HCT116 (cell line): Measurements from ENCODE around the gene SUMO3. TPM values are rescaled to one million over a fixed set of nuclear protein-coding genes. Genes with fewer than 3 reads are reported as not detected.

Source experiments
- ATAC-seq: fragments of 200-7000 bp; cut with Tn5 transposase; 2 replicates; pipeline ENCODE4 v1.9.1; 2020; ENCODE audit warnings: mild to moderate bottlenecking, moderate library complexity
- BruUV-seq: library from RNA; stranded (reverse); fragments of 400-500 nt; replicated peaks from 2 replicates; lab custom pipeline; 2021; lab: Mats Ljungman, UMichigan
- CTCF ChIA-PET: fragments of 300-600 bp; sonication (Branson Sonifier 250); formaldehyde crosslinking; loops from one replicate; lab custom pipeline; 2021; ENCODE audit warnings: antibody characterized with exemption; lab: Charles Lee
- POLR2A ChIA-PET: fragments of 300-600, 350-600 bp; sonication (Branson Sonifier 250); formaldehyde crosslinking; loops from one replicate; lab custom pipeline; 2021; ENCODE audit warnings: antibody characterized with exemption; lab: Charles Lee
- RAD21 ChIA-PET, 2 experiments: fragments of 300-600 bp; sonication (Branson Sonifier 250); formaldehyde crosslinking; loops; one replicate each; lab custom pipeline; 2023; ENCODE audit warnings: low total read pairs in 2 of 2; ENCODE audit not compliant: uncharacterized antibody in 2 of 2, unreplicated experiment in 2 of 2, low non-redundant PET in 1 of 2; lab: Charles Lee
- DNase-seq: peaks from one replicate; pipeline ENCODE4 v3.0.0-alpha.2; 2010; ENCODE audit warnings: low read depth, low spot score
- H2AFZ ChIP-seq: fragments of 200-600 bp; shearing (Covaris generic), sonication (generic); 2 replicates; pipeline ENCODE4 v1.6.1; 2017; ENCODE audit warnings: low read depth, mixed run types, mixed read lengths, antibody characterized with exemption, low read length; ENCODE audit not compliant: poor library complexity, severe bottlenecking
- H3K27ac ChIP-seq: 2 replicates; pipeline ENCODE4 v1.5.1; 2012; ENCODE audit warnings: low read depth, low read length
- H3K27me3 ChIP-seq: fragments of 200-600 bp; sonication (generic); 2 replicates; pipeline ENCODE4 v1.6.1; 2016; ENCODE audit warnings: mixed run types, low read length, mixed read lengths; ENCODE audit not compliant: insufficient read depth
- H3K36me3 ChIP-seq, 2 experiments: fragments of 200-500 bp in 1 of 2; fragments of 200-600 bp in 1 of 2; sonication (Bioruptor generic) in 1 of 2; sonication (generic) in 1 of 2; 2 replicates each; pipeline versions ENCODE4 v1.5.1 to v1.6.1; 2014 to 2016; ENCODE audit warnings: low read length in 2 of 2, inconsistent platforms in 1 of 2, mixed read lengths in 1 of 2, mixed run types in 1 of 2; ENCODE audit not compliant: insufficient read depth in 2 of 2, control insufficient read depth in 1 of 2
- H3K4me1 ChIP-seq, 2 experiments: fragments of 200-600 bp in 1 of 2; sonication (generic) in 1 of 2; 2 replicates each; pipeline versions ENCODE4 v1.5.1 to v1.6.1; 2012 to 2017; ENCODE audit warnings: low read length in 2 of 2, inconsistent platforms in 1 of 2, mild to moderate bottlenecking in 1 of 2, mixed read lengths in 1 of 2, mixed run types in 1 of 2, moderate library complexity in 1 of 2; ENCODE audit not compliant: insufficient read depth in 2 of 2, control insufficient read depth in 1 of 2
- H3K4me2 ChIP-seq: fragments of 200-600 bp; sonication (generic); 2 replicates; pipeline ENCODE4 v1.6.1; 2017; ENCODE audit warnings: mixed run types, low read length, mixed read lengths
- H3K4me3 ChIP-seq, 2 experiments: fragments of 200-600 bp in 1 of 2; sonication (generic) in 1 of 2; replicated peaks in 1 of 2; 2 replicates each; pipeline ENCODE4 v1.5.1; 2011 to 2016; ENCODE audit warnings: low read length in 2 of 2, control low read depth in 1 of 2, low read depth in 1 of 2, mild to moderate bottlenecking in 1 of 2, mixed read lengths in 1 of 2, mixed run types in 1 of 2
- H3K79me2 ChIP-seq: fragments of 200-600 bp; sonication (generic); 2 replicates; pipeline ENCODE4 v1.6.1; 2017; ENCODE audit warnings: mild to moderate bottlenecking, mixed run types, low read length, moderate library complexity, mixed read lengths; ENCODE audit not compliant: insufficient read depth
- H3K9ac ChIP-seq: fragments of 200-600 bp; sonication (generic); 2 replicates; pipeline ENCODE4 v1.6.1; 2016; ENCODE audit warnings: low read length, mixed read lengths
- H3K9me2 ChIP-seq: fragments of 200-600 bp; sonication (generic), shearing (Covaris generic); 2 replicates; pipeline ENCODE4 v1.6.1; 2017; ENCODE audit warnings: mixed run types, mild to moderate bottlenecking, moderate library complexity; ENCODE audit not compliant: insufficient read depth
- H3K9me3 ChIP-seq, 2 experiments: fragments of 200-500 bp in 1 of 2; fragments of 200-600 bp in 1 of 2; sonication (Bioruptor generic) in 1 of 2; sonication (generic) in 1 of 2; 2 replicates each; pipeline ENCODE4 v1.6.1; 2014 to 2017; ENCODE audit warnings: low read length in 2 of 2, mixed read lengths in 2 of 2, inconsistent platforms in 1 of 2, low read depth in 1 of 2, mild to moderate bottlenecking in 1 of 2, mixed run types in 1 of 2, moderate library complexity in 1 of 2; ENCODE audit not compliant: control insufficient read depth in 1 of 2, insufficient read depth in 1 of 2
- H4K20me1 ChIP-seq: fragments of 200-600 bp; sonication (generic), shearing (Covaris generic); 2 replicates; pipeline ENCODE4 v1.6.1; 2017; ENCODE audit warnings: mixed run types, mild to moderate bottlenecking, moderate library complexity; ENCODE audit not compliant: insufficient read depth
- CBX3 ChIP-seq: IDR thresholded peaks from 2 replicates; pipeline ENCODE4 v1.6.1; 2012; ENCODE audit warnings: low read depth
- CEBPB ChIP-seq: IDR thresholded peaks from 2 replicates; pipeline ENCODE4 v1.6.1; 2012; ENCODE audit warnings: low read depth
- EZH2 ChIP-seq: fragments of 200-600 bp; sonication (generic); IDR thresholded peaks from 2 replicates; pipeline ENCODE4 v1.6.1; 2017; ENCODE audit warnings: antibody characterized with exemption, mixed run types
- FOSL1 ChIP-seq: IDR thresholded peaks from 2 replicates; pipeline ENCODE4 v1.6.1; 2012; ENCODE audit warnings: low read depth
- JUND ChIP-seq: IDR thresholded peaks from 2 replicates; pipeline ENCODE4 v1.6.1; 2012
- POLR2A ChIP-seq: IDR thresholded peaks from 2 replicates; pipeline ENCODE4 v1.7.0; 2011; ENCODE audit warnings: borderline replicate concordance; ENCODE audit not compliant: insufficient read depth, insufficient read length; ENCODE audit errors: extremely low read depth
- POLR2AphosphoS5 ChIP-seq: IDR thresholded peaks from 2 replicates; pipeline ENCODE4 v1.6.1; 2011; ENCODE audit warnings: mild to moderate bottlenecking, low read depth, low read length, moderate library complexity
- SIN3A ChIP-seq: IDR thresholded peaks from 2 replicates; pipeline ENCODE4 v1.6.1; 2012; ENCODE audit warnings: low read depth
- SP1 ChIP-seq: IDR thresholded peaks from 2 replicates; pipeline ENCODE4 v1.6.1; 2012; ENCODE audit warnings: low read depth
- SRF ChIP-seq: IDR thresholded peaks from 2 replicates; pipeline ENCODE4 v1.6.1; 2012; ENCODE audit warnings: low read depth
- TCF7L2 ChIP-seq: IDR thresholded peaks from 2 replicates; pipeline ENCODE4 v1.7.0; 2011; ENCODE audit warnings: borderline replicate concordance, inconsistent platforms; ENCODE audit not compliant: insufficient read depth, insufficient read length; ENCODE audit errors: extremely low read depth
- YY1 ChIP-seq: IDR thresholded peaks from 2 replicates; pipeline ENCODE4 v1.6.1; 2011; ENCODE audit warnings: low read length, low read depth, moderate library complexity, mild to moderate bottlenecking; ENCODE audit not compliant: insufficient replicate concordance; ENCODE audit errors: extremely low read depth
- intact Hi-C: fragments of 100-400 bp; cut with micrococcal nuclease; formaldehyde crosslinking; loops from 2 replicates; pipeline ENCODE4 v1.10.0; 2022
- total RNA-seq: library from RNA; stranded (reverse); gene quantifications from one replicate; pipeline ENCODE4 v1.2.1, GENCODE V29; 2021; ENCODE audit not compliant: unreplicated experiment
- TF ChIP-seq, protein P1 (sequence below), 3 experiments: fragments of 200-600 bp in 1 of 3; sonication (generic) in 1 of 3; IDR thresholded peaks in 2 of 3; conservative IDR thresholded peaks in 1 of 3; 2 replicates each; pipeline ENCODE4 v1.5.1; 2012 to 2017; ENCODE audit warnings: low read depth in 2 of 3, low read length in 2 of 3, antibody characterized with exemption in 1 of 3, borderline replicate concordance in 1 of 3, control low read depth in 1 of 3, mild to moderate bottlenecking in 1 of 3, mixed read lengths in 1 of 3, mixed run types in 1 of 3, moderate library complexity in 1 of 3; ENCODE audit not compliant: insufficient read depth in 1 of 3
- TF ChIP-seq, protein P2 (sequence below): IDR thresholded peaks from 2 replicates; pipeline ENCODE4 v1.6.1; 2011; ENCODE audit warnings: mild to moderate bottlenecking, low read length, moderate library complexity; ENCODE audit not compliant: insufficient replicate concordance; ENCODE audit errors: extremely low read depth

SUMO3 gene
- total RNA-seq, 1 experiment from 2014 or later, result 31.5 TPM

DNA sequence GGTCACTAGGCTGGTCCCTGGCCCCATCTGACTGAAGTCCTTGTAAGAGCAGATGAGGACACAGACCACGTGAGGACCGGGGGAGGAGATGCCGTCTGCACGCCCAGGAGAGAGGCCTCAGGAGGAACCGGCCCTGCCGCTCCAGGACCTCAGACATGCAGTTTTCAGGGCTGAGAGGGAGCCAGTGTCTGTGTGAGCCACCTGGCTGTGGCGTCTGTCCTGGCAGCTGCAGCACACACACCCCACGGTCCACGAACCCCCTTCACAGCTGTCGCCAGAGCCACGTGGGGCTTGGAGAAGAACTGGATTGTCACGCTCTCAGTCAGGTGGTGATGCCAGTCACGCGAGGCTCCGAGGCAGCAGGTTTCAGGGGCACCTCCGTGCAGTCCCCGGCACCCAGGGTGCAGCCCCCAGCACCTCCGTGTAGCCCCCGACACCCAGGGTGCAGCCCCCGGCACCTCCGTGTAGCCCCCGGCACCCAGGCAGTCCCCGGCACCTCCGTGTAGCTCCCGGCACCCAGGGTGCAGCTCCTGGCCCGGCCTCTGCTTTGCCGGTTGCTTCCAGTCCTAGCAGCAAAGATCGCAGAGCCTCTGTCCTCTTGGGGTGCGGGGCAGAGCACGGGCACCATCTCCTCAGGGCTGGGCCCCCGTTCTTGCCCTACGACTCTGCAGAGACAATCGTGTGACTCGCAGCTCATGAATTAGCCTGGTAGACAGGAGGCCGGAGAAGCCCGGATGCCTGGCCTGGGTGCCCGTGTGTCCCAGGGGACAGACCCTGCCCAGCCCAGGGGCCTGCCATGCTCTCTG lies 19.0 kb upstream of the SUMO3 start:
- Histone ChIP-seq H3K4me2 (0 out of 2 replicates have a peak overlapping the region, but pooled peaks have one; percentile 7), H3K27ac (no peak overlapping the region), H2AFZ (no peak overlapping the region), H3K27me3 (no peaks in the 10 kb centered on the region), H3K9me3 (no peaks in the 10 kb centered on the region), H3K9ac (no peak overlapping the region), H3K4me1 (peaks cover 2 to 10% of the 10 kb centered on the region in 2 experiments; a peak in 1 of 4 replicates), H3K36me3 (no peaks in the 10 kb centered on the region), H3K4me3 (no peak overlapping the region), H3K9me2 (no peaks in the 10 kb centered on the region), H3K79me2 (no peaks in the 10 kb centered on the region), H4K20me1 (no peaks in the 10 kb centered on the region)
- peak; percentile 53; the same call in 1 of the 2 replicates for ATAC-seq
- DNase-seq, result no peak
- ChIA-PET POLR2A (no interaction called here), RAD21 (no interaction called here), CTCF (no interaction called here)
- no TSS peak for BruUV-seq
- intact Hi-C loops, result no loop called here
- no peak for TF ChIP-seq JUND
- TF ChIP-seq SP1, result no peak
- TF ChIP-seq SIN3A, result no peak

DNA sequence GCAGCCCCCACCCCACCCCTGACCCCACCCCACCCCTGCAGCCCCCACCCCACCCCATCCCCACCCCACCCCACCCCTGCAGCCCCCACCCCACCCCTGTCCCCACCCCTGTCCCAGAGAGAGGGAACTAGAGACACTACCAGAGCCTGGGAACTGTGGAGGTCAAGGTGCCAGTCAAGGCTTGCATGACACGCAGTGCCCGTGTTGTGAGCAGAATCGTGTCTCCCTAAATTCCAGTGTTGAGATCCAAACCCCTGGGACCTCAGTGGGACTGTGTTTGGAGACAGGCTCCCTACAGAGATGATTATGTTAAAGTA lies 18.4 kb upstream of the SUMO3 start:
- CTCF ChIA-PET, result no interaction called here
- ATAC-seq, result no peak
- H2AFZ ChIP-seq, result no peak overlapping the region
- TF ChIP-seq EZH2 (no peak), SIN3A (no peak), CBX3 (no peak), POLR2A (no peak), TCF7L2 (no peak), SRF (no peak), POLR2AphosphoS5 (no peak), FOSL1 (no peak), CEBPB (no peak), YY1 (no peak)
- TF ChIP-seq, protein P1, sequence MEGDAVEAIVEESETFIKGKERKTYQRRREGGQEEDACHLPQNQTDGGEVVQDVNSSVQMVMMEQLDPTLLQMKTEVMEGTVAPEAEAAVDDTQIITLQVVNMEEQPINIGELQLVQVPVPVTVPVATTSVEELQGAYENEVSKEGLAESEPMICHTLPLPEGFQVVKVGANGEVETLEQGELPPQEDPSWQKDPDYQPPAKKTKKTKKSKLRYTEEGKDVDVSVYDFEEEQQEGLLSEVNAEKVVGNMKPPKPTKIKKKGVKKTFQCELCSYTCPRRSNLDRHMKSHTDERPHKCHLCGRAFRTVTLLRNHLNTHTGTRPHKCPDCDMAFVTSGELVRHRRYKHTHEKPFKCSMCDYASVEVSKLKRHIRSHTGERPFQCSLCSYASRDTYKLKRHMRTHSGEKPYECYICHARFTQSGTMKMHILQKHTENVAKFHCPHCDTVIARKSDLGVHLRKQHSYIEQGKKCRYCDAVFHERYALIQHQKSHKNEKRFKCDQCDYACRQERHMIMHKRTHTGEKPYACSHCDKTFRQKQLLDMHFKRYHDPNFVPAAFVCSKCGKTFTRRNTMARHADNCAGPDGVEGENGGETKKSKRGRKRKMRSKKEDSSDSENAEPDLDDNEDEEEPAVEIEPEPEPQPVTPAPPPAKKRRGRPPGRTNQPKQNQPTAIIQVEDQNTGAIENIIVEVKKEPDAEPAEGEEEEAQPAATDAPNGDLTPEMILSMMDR (IDR thresholded peaks at IDR 0.05 in 2 of 3, conservative IDR thresholded peaks at IDR 0.05 in 1 of 3; ENCODE audit: borderline replicate concordance in 1 of 3, insufficient read depth in 1 of 3, low read depth in 2 of 3, low read length in 2 of 3), result no peak
- TF ChIP-seq, protein P2, sequence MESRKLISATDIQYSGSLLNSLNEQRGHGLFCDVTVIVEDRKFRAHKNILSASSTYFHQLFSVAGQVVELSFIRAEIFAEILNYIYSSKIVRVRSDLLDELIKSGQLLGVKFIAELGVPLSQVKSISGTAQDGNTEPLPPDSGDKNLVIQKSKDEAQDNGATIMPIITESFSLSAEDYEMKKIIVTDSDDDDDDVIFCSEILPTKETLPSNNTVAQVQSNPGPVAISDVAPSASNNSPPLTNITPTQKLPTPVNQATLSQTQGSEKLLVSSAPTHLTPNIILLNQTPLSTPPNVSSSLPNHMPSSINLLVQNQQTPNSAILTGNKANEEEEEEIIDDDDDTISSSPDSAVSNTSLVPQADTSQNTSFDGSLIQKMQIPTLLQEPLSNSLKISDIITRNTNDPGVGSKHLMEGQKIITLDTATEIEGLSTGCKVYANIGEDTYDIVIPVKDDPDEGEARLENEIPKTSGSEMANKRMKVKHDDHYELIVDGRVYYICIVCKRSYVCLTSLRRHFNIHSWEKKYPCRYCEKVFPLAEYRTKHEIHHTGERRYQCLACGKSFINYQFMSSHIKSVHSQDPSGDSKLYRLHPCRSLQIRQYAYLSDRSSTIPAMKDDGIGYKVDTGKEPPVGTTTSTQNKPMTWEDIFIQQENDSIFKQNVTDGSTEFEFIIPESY, result no peak

More for the DNA sequence above, 18.4 kb upstream of the SUMO3 start:
- Histone ChIP-seq H3K79me2 (no peaks in the 10 kb centered on the region), H3K9ac (no peak overlapping the region), H3K4me2 (0 out of 2 replicates have a peak overlapping the region, but pooled peaks have one; percentile 7), H3K4me3 (no peak overlapping the region), H3K9me3 (no peaks in the 10 kb centered on the region), H3K4me1 (peaks cover 2 to 10% of the 10 kb centered on the region in 2 experiments; a peak in 1 of 4 replicates), H4K20me1 (no peaks in the 10 kb centered on the region), H3K9me2 (no peaks in the 10 kb centered on the region), H3K27me3 (no peaks in the 10 kb centered on the region), H3K36me3 (no peaks in the 10 kb centered on the region), H3K27ac (no peak overlapping the region)
- ChIA-PET POLR2A (no interaction called here), RAD21 (no interaction called here)
- no peak for DNase-seq
- BruUV-seq, result no TSS peak
- intact Hi-C loops, result no loop called here
